NCI-H460 (cell line): Measurements from ENCODE around the gene ALDH3B2. TPM values are rescaled to one million over a fixed set of nuclear protein-coding genes. Genes with fewer than 3 reads are reported as not detected.
"Not testable (repeated sequence)": the region's sequence is repeated elsewhere in the genome, so short reads cannot be mapped to it uniquely, and the experiment has no call there.

Source experiments
- DNase-seq: peaks from one replicate; pipeline ENCODE4 v3.0.0-alpha.2; 2016; ENCODE audit warnings: low read depth; ENCODE audit errors: extremely low read depth
- total RNA-seq: library from RNA; depleted of rRNA; stranded (reverse); fragments of >200 nt; shearing (Covaris generic); gene quantifications from 2 replicates; pipeline ENCODE4 v1.2.3, GENCODE V29; 2014

Gene ALDH3B2
- total RNA-seq, 1 experiment from 2014 or later: not detected

DNA sequence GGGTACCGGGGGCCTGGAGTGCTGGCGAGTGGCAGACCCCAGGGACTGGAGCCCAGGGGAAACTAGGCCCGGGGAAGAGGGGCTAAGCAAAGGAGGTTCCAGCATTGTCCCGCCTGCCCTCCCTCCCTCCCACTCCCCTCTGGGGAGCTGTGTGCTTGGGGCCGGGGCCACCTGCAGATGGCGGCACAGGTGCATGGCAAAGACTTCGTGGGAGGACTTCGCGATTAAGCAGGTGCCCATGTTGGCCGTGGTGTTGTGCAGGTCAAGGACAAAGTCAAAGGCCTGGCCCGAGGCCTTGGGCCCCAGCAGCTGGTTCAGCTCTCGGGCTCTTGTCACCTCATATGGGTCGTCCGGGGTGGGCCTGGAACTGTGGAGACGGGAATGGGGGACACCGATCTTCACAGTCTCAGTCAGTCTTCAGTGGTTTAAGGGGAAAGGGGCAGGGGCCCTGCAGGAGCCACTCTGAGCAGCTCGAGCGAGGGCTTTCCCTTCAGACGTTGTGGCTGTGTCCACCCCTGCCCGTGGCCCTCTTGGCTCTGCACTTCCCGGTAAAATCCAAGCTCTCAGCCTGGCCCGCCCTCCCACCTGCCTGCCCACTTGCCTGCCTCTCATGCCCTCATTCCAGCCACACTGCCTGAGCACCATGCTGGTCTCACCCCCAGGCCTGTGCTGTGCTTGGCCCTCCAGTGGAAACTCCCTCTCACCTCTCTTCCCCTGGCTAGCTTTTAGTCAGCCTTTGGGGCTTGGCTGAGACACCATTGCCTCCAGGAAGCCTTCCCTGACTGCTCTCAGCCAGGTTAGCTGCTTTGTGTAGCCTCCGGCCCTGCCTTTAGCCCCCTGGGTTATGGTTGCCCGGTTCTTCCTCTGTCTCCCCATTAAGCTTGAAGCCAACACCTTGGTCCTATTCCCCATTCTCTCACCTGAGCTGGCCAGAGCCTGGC, 28.6 kb downstream of the ALDH3B2 start:
- no peak for DNase-seq

DNA sequence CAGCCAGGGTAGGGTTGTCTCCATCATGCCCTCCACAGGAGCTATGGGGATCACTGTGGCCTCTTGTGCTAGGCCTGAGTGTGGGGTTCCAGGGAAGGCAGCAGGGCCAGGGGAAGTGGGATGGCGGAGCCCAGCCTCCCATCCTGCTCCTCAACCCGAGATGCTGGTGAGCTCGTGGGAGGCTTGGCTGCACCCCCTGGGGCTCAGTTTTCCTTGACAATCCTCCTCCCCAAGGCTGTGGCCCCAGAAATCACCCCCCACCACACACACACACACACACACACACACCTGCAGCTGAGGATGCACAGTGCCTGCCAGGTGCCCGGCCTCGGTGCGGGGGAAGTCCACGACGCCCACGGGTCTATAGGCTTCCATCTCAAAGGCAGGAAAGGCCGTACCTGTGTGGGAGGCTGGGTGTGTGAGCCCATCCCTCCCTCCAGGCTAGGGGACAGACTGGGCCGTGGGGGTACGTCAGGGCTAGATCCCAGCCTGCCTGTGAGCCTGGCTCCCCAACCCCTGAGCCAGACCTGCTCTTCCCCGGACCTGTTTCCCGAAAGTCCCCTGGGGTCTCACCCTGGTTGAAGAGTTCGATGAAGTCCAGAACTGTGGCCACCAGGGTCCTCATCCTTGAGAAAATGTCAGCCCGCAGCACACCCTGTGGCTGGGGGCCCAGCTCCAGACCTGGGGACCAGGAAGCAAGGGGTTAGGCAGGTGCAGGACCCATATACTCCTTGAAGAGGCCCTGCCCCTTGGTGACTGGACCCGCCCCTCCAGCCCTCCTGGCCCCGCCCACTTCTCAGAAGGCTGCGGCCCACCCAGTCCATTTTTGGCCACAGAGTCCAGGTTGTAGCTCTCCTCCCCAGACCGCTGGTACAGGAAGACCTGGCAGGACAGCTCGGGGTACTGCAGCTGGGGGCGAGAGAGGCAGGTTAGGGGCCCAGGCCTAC, 29.7 kb downstream of the ALDH3B2 start:
- no peak for DNase-seq

DNA sequence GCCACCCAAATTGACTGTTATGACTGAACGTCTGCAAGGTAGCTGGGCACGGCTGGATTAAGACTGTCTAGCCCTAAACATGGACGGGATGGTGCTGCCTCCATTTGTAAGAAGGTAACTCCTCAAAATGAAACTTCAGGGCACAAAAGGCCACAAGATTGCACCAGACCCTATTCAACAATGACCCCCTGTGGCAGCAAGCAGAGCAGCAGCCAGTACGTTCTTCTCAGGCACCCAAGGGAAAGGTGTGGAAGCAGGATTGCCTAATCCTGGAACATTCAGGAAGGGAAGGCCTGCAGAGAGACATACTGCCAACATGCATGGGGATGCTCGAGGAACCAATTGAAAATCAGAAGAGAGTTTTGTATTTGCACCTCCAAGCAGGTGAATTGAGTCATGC, 30.4 kb downstream of the ALDH3B2 start:
- DNase-seq: no peak

DNA sequence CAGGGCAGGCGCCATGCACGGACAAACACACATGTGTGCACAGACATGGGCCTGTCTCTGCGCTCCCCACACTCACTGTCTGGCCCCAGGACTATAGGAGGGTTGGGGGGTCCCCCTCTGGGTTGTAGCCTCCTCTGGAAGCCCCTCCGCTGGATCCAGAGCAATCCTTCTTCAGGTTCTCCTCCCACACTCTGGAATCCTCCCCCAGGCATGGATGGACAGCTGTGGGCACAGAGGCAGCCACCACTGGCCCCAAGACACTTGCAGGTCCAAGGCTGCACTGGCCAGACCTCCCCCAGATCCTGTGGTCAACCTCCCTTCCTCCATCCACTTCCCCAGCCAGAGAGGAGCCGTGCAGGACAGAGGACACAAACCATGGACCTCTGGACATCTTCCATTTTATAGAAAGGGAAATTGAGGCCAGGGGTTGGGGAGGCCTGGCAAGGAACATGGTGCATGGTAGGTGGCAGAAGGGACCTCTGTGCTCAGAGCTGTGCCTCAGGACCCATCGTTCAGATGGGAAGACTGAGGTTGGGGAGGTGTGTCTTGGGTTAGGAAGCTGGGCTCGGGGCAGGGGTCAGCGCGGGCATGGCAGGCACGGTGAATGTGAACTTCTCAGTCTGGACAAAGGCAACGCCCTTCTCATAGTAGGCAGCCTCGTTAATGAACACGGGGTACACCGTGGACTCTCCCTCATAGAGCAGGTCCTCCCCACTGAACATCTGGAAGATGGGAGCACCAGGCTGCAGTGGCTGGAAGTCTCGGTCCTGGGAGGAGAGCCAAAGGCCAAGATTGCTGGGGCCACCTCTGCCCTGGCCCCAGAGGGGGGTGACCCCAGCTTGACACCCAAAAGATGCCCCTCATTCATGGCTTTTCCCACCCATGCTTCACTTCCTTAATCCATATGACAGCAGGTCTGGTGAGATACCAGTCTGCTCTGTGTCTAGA, 32.0 kb downstream of the ALDH3B2 start:
- no peak for DNase-seq

DNA sequence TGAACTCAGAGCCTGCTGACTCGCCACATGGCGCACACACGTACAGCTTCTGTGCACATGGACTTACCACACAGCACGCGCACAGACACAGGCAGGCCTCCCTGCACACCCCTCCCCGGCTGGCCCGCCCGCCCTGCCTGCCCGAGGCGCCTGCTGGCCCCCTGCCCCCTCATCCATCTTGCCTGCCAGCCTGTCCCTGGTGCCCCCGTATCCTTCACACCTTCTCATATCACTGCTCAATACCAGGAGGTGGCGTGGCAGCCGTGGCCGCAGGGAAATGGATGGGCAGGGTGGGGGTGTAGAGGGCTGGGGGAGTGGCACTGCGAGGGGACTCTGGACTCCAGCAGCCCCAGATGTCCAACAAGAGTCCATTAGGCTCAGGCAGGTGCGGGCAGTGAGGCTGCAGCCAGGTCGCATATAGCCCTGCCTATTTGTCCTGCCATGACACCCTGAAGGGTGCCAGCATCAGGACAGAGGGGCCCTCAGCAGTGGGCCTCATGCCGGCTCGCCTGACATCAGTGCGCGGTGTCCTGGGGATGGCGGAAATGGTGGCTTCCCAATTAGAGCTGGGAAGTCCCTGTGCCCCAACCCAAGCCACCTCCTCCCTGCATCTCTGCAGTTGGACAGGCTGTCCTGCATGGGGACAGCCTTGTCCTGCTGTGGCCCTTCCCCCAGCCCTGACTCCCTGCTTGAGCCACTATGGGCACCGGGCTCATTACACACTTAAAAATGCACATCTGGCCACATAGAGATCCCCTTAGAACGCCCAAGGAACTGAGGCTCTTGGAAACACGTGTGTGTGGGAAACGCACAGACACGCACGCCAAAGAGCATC, 32.9 kb downstream of the ALDH3B2 start:
- DNase-seq: no peak

DNA sequence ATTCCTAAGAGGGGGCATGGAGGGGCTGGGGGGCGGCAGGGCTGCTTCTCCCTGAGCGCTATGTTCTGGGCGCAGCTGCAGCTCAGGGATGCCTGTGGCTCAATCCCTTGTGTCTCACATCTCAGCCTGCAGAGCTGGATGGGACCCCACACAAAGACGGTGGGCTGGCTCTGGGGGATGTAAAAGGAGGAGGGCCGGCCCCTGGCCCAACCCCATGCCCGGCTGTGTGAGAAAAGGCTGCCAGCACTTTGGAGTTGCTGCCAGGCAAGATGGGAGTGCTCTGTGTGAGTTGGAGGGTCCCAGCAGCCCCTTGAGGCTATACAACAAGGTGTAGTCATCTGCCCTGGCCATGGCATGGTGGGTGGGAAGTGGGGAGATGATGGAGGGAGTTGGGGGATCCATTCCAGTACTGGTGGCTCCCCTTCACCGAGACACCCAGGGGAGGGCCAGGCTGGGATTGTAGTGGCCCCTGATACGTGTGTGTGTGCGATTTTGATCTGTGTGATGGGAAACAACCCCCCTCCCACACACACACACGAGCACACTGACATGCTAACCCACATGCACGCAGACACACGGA, 33.6 kb downstream of the ALDH3B2 start:
- DNase-seq: no peak

DNA sequence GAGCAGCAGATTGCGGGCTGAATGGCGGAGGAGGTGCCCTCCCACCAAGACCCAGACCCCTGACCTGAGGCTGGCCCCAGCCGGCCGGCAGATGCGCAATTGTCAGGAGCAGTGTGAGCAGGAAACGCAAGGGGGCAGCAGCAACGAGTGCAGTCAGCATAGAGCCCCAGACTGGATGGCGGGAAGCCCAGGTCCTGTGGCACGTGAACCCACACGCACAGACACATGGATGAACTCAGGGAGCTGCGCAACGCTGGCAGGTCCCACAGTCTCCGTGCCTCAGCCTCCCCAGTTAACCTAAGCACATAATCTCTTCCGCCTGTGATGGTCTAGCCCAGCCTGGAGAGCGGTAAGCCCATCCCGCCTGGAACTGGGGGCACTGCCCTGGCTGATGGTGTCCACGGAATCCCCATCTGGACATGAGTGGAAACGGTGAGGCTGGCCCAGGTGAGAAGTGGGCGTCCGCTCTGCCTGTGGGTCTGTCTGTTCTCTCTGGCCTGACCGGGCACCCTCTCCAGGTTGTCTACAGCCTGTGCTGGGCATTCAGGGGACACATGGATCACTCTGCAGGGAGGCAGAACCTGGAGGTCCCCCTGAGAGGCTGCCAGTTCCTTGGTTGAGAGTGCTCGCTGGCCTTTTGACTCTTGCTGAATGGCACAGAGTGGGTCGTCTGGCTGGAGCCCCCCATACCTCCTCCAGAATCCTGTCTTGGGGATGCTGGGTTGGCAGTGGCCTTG, 34.2 kb downstream of the ALDH3B2 start:
- DNase-seq: peak; percentile 33

DNA sequence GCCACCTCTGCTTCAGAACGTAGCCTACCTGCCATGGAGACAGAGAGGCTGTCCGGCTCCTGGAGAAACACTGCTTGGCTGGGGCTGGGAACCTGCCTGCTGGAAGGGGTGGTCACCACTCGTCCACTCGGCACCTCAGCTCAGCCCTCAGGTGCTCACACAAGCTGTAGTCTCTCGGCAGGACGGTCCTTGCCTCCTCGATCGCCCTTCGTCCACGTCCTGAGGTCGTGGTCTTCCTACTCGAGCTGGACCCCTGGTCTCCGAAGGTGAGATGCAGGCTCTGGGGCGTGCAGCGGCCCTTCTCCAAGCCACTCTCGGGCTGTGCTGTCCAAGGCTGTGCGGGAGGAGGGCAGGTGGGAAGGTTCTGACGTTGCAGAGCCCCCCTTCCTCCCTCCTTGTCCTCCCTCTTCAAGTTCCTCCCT, 35.0 kb downstream of the ALDH3B2 start, which contains the start of gene TBX10:
Gene TBX10 (minus strand): TSS at position 326 of the 422 bp plus-strand sequence. CDS start 291 bp downstream, at position 35.
- DNase-seq: no peak

DNA sequence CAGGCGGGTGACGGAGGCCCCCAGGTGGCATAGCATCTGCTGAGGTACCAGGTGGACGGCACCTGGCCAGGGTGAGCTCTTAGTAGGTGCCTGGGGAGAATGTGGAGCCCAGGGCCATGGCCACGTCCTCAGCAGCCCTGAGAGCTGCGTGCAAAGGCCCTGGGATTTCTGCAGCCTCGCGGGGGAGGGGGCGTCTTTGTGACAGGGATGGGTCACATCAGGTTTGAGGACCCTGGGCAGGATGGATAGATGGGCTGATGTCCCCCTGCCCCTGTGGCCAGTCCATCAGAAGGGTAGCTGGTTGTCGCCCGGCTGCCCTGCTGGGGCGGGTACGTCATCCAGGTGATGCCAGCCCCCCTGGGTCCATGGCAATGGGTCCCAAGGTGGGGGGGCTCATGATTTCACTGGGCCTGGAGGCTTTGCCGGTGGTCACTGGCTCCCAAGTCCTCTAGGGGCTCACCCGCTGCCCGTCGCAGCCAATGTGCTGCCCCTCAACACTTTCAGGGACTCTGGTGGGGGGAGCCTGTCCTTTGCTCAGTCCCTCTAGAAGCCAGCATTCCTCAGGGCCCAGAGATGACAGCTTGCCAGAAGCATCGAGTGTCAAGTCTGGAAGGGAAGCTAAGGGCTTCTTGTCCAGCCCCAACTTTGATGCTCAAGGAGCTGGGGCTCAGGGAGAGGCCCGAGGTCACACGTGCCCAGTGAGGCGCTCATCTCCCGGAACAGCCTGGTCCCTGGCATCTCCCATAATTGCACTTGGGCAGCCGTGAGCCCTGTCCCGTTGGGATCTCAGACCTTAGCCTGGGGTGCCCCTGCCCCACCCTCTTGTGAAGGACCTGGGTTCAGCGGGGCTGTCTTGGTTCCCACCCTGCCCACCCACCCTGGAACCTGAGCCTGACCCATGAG, 35.6 kb downstream of the ALDH3B2 start:
- DNase-seq: no peak

DNA sequence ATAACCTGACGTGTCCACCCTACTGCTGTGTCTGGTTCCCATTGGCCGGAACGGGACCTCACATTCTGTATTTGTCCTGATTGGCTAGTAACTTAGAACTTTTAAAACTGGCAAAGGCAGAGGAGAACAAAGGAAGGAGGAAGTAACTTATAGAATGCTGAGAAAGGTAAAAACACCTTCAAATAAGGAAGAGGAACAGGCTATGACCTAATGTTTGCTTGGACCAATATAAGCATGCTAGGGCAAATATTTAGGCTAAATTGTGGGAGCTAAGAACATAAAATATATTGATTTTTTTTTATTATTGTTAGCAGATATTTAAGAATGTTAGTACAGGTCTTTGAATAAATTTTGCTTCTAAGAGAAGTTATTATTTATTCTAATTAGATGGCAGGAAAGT, 37.0 kb downstream of the ALDH3B2 start:
- DNase-seq: not testable (repeated sequence)

DNA sequence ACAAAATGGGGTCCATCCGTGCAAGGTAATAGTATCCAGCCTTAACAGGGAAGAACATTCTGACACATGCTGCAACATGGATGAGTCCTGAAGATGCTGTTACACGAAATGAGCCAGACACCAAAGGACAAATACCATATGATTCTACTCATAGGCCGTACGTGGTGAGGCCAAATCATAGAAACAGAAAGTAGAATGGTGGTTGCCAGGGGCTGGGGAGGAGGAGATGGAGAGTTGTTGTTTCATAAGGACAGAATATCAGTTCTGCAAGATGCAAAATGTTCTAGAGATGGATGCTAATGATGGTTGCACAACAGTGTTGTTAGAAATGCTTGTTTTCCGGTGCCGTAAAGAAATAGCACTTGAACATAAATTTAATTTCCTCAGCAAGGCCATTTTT, 37.5 kb downstream of the ALDH3B2 start:
- DNase-seq: no peak

DNA sequence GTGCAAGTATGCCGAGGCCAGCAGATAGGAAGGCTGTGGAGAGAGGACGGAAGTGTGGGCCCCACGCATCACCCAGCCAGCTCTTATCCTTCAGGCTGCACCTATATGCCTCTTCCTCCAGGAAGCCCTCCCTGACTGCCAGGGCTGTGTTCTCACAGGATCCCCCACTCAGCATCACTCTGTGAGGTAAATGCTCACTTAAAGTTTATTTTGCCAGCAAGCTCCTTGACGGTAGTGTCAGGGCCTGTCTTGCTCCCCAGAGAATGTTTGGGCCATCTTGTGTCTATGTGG, 39.2 kb downstream of the ALDH3B2 start:
- DNase-seq: no peak

DNA sequence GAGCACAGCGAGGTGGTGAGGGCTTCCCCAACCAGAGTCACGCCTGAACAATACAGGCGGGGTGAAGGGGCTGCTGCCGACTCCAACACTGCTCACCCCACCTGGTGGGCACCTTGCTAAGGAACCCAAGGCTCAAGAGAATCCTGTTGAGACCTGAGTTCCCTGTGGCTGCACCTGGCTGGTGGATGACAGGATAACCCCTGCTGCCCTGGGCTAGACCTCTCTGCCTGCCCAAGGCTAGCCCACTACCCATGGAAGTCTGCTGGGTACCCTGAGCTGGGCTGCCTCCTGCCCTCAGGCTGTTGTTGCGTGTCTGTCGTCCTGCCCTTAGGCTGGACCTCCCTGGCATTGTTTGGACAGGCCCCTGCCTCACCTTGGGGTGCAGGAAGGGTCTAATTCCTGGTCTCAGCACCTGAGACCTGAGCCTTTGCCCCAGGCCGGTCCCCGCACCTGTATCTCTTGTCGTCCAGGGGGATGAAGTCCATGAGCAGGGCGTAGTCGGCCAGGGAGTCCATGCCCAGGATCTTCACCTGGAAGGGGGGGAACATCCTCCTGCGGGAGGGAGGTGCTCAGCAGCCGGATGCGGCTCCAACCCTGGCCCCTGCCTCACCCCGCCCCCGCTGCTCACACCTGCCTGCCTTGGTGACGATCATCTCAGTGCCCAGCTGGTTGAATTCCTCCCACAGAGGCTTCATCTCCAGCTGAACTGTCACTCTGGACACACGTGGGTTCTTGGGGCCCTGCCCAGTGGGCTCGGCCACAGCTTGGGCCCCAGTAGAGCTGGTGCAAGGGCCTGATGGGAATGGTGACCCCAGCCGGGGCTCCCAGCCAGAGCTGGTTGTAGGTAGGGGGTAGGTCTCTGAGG, 39.8 kb downstream of the ALDH3B2 start:
- DNase-seq: no peak

DNA sequence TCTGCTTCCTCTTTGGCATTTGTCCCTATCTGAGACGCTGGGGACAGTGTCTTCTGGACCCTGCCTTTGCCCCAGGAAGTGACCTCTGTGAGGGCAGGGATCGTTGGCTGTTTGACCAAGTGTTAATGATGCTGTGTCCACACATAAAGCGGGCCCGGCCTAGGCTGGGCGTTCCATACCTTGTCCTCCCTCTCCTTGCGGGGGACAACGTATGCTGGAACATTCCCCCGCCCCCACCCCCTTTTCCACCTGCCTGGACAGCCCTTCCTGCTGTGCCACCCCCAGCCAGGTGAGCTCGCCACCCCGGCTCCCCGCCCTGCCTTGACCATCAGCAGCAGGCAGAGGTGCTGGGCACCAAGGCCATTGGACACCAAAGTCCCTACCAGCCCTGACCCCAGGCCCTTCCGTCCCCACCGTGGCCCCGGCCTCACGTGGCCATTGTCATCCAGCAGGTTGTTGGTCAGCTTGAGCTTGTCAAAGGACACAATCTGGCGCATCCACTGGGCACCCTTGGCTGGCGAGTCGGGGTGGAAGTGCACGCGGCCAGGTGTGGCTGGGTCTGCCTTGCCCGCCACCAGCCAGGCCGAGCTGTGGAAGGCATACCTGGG, 40.6 kb downstream of the ALDH3B2 start:
- DNase-seq: no peak

DNA sequence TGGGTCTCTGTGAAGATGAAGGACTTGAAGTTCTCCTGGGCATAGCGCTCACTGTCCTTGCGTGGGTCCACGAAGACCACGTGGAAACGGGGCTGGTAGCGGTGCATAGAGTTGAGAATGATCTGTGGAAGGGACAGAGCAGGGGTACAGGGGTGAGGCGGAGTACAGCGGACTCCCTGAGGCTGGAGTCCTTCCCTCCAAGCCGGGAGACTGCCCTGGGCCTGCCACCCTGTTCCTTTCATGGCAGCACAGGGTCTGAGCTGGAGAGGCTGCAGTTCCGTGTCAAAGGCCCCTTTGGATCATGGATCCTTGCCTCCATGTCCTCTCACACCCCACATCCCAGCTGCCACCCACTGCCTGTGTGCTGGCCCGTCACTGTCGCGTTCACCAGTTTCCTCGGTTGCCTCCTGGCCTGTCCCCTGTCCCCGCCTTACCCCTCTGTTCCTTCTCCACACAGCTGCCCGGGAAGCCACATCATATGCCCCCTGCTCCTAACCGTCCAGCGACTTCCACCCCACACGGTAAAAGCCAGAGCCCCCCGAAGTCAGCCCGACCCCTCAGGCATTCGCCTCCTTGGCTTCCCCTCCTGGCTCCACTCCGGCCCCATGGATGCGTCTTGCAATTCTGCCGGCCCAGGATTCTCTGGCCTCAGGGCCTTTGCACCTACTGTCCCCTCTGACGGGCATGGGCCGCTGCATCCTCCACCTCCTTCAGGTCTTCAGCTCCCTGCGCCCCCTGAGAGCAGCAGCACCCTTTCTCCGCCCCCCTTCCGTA, 41.3 kb downstream of the ALDH3B2 start:
- no peak for DNase-seq
